Activated CD4-positive, alpha-beta memory T cell treated with anti-CD3 and anti-CD28 coated beads for 36 hours (primary cell): ENCODE data around the gene NUP98. TPM values are rescaled to one million over a fixed set of nuclear protein-coding genes. Genes with fewer than 3 reads are reported as not detected.

Experiments
- CTCF ChIA-PET: fragments of 350-600 bp; sonication (Branson Sonifier 250); formaldehyde crosslinking; loops from one replicate; lab custom pipeline; 2021; ENCODE audit warnings: antibody characterized with exemption, inconsistent platforms; lab: Charles Lee
- POLR2A ChIA-PET: fragments of 350-600 bp; sonication (Branson Sonifier 250); formaldehyde crosslinking; loops from one replicate; lab custom pipeline; 2021; ENCODE audit warnings: antibody characterized with exemption; lab: Charles Lee
- DNase-seq: peaks from one replicate; pipeline ENCODE4 v3.0.0-alpha.2; 2020
- H3K27ac Mint-ChIP-seq: one replicate; pipeline ENCODE4 v1.8.0; 2021; ENCODE audit warnings: mixed read lengths
- H3K27me3 Mint-ChIP-seq: one replicate; pipeline ENCODE4 v1.8.0; 2021; ENCODE audit warnings: mixed read lengths
- H3K36me3 Mint-ChIP-seq: one replicate; pipeline ENCODE4 v1.8.0; 2021; ENCODE audit warnings: mixed read lengths
- H3K4me1 Mint-ChIP-seq: one replicate; pipeline ENCODE4 v1.8.0; 2021; ENCODE audit warnings: low read depth, mixed read lengths
- H3K4me3 Mint-ChIP-seq: one replicate; pipeline ENCODE4 v1.8.0; 2021; ENCODE audit warnings: mild to moderate bottlenecking, mixed read lengths
- H3K9me3 Mint-ChIP-seq: one replicate; pipeline ENCODE4 v1.8.0; 2021; ENCODE audit warnings: mixed read lengths
- intact Hi-C: fragments of 100-400 bp; cut with micrococcal nuclease; formaldehyde crosslinking; loops from one replicate; pipeline ENCODE4 v1.15.1; 2023
- total RNA-seq, 2 experiments: library from RNA; stranded (reverse); gene quantifications; one replicate each; pipeline ENCODE4 v1.2.3, GENCODE V29; 2021

The NUP98 gene
- total RNA-seq, 2 experiments from 2014 or later: 90.6 to 104 TPM

DNA sequence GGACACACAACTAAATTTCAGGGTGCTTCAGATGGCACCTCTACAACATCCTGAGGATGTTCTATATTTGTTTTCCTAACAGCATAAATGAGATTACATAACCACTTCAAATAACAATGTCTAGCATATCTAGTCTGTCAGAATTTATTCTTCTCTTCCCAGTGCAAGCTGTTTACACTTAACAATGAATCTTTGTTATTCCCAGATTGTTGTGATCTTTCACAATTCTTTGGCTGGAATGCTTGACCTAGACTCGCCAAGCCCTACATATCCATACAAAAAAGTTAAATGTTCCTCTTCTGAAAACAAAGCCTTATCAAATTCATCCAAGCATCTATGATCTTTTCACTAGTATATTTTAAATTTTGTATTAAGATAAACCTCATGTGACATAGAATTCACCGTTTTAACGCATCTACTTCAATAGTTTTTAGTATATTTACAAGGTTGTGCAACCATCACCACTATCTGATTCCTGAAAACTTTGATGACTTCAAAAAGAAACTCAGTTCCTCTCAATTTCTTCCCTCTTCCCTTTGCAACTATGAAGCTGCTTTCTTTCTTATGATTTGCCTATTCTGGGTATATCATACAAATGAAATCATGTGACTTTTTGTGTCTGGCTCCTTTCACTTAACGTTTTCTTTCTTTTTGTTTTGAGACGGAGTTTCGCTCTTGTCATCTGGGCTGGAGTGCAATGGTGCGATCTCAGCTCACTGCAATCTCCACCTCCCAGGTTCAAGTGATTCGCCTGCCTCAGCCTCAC lies 64.5 kb downstream of the NUP98 start:
- Mint-ChIP-seq H3K27me3 (no peaks in the 10 kb centered on the region), H3K4me3 (no peak overlapping the region), H3K9me3 (no peaks in the 10 kb centered on the region), H3K36me3 (peaks cover 45% of the 10 kb centered on the region), H3K27ac (no peak overlapping the region), H3K4me1 (peaks cover 2% of the 10 kb centered on the region)
- POLR2A ChIA-PET: no interaction called here
- CTCF ChIA-PET: interaction anchor here (1.8 kb wide), 1 partner anchor 76 kb away, joined by 6 read pairs; the partner anchor contains the start of gene PGAP2
- intact Hi-C loops: no loop called here
- DNase-seq: no peak

DNA sequence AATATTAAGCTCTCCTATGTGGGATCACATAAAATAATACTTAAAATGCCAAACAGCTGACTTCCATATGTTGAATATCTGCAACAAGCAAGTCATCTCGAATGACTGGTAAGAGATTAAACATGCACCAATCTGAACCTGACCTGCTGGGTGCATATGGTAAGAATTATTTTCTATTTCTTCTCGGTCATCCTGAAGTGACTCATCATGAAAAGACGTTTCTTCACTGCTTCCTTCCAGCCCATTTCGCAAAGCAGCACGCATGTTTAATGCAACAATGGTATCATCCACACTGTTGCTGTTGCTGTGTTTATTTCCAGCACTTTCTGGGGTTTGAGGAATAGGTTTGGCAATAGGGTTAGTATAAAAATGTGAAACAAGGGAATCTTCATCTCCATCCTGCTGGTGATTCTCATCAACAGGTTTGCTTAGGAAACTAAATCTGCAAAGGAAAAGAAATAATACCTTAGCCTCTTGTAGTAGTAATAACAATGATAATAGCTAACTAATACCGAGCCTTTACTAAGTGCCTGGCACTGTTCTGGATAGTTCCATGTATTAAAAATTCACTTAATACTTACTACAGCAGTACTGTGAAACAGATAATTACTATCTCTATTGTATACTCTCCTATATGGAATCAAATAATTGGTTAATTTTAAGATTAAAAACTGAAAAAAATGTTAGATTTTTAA lies 74.2 kb downstream of the NUP98 start:
- H3K27ac Mint-ChIP-seq: no peak overlapping the region
- no peak for DNase-seq
- CTCF ChIA-PET: no interaction called here
- H3K4me3 Mint-ChIP-seq: no peak overlapping the region
- no peaks in the 10 kb centered on the region for H3K9me3 Mint-ChIP-seq
- H3K27me3 Mint-ChIP-seq: no peaks in the 10 kb centered on the region
- POLR2A ChIA-PET: no interaction called here
- H3K36me3 Mint-ChIP-seq: peaks cover 54% of the 10 kb centered on the region
- intact Hi-C loops: no loop called here
- H3K4me1 Mint-ChIP-seq: no peaks in the 10 kb centered on the region

DNA sequence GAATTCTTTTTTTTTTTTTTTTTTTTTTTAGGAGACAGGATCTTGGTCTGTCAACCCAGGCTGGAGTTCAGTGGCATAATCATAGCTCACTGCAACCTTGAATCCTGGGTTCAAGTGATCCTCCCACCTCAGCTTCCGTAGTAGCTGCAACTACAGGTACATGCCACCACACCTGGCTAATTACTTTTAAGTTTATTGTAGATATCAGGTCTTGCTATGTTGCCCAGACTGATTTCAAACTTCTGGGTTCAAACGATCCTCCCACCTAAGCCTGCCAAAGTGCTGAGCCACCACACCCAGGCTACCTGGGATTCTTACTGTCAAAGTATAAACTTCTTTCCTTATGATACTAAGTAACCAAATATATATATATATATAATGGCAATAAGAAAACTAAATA lies 75.3 kb downstream of the NUP98 start:
- ChIA-PET POLR2A (no interaction called here), CTCF (no interaction called here)
- H3K4me1 Mint-ChIP-seq: no peaks in the 10 kb centered on the region
- H3K4me3 Mint-ChIP-seq: no peak overlapping the region
- intact Hi-C loops: no loop called here
- H3K9me3 Mint-ChIP-seq: no peaks in the 10 kb centered on the region
- no peak overlapping the region for H3K27ac Mint-ChIP-seq
- no peaks in the 10 kb centered on the region for H3K27me3 Mint-ChIP-seq
- H3K36me3 Mint-ChIP-seq: peaks cover 56% of the 10 kb centered on the region
- DNase-seq: no peak

DNA sequence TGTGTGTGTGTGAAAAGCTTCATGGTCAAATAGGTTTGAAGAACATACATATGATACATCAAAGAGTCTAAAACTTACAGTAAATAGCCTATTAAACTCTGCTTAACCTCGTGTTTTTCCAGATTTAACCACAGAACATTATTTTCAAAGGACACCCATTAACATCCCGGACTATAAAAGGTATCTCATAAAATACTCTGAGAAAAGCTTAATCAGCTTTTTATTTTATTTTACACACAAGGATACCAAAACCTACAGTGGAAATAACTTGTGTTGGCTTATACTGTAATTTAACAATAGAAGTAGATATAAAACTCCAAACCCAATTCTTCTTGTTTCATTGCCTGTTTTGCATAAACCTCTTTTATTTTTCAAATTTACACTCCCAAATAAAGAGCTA lies 76.4 kb downstream of the NUP98 start:
- ChIA-PET POLR2A (interaction anchor here (1.0 kb wide), 1 partner anchor 77 kb away, joined by 3 read pairs; the partner anchor contains the start of gene NUP98), CTCF (interaction anchor here (1.8 kb wide), 1 partner anchor 88 kb away, joined by 8 read pairs; the partner anchor contains the start of gene PGAP2)
- no peaks in the 10 kb centered on the region for H3K4me1 Mint-ChIP-seq
- no peaks in the 10 kb centered on the region for H3K27me3 Mint-ChIP-seq
- DNase-seq: no peak
- H3K36me3 Mint-ChIP-seq: peaks cover 51% of the 10 kb centered on the region
- H3K9me3 Mint-ChIP-seq: no peaks in the 10 kb centered on the region
- intact Hi-C loops: no loop called here
- H3K27ac Mint-ChIP-seq: no peak overlapping the region
- no peak overlapping the region for H3K4me3 Mint-ChIP-seq

DNA sequence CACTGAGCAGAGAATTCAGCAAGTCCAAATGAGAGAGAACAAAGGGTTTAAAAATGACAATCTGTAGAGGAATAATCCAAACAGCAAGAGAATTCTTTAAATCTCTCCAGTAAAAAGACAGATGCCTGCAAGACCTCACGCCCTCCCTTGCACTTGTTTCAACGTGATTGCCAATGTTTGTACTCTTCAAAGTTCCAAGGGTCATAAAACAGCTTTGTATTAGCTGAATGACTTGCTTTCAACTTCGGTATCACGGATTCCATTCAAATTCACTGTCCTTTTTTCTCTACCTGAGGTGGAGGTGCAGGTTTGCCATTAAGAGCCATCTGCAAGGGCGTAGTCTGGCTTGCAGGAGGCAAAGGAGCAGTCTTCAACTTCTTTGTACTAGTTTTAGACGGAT lies 85.1 kb downstream of the NUP98 start:
- H3K27me3 Mint-ChIP-seq: no peaks in the 10 kb centered on the region
- intact Hi-C loops: no loop called here
- H3K27ac Mint-ChIP-seq: no peak overlapping the region
- ChIA-PET CTCF (no interaction called here), POLR2A (no interaction called here)
- no peak for DNase-seq
- H3K4me1 Mint-ChIP-seq: no peaks in the 10 kb centered on the region
- H3K36me3 Mint-ChIP-seq: peaks cover 45% of the 10 kb centered on the region
- no peaks in the 10 kb centered on the region for H3K9me3 Mint-ChIP-seq
- H3K4me3 Mint-ChIP-seq: no peak overlapping the region

DNA sequence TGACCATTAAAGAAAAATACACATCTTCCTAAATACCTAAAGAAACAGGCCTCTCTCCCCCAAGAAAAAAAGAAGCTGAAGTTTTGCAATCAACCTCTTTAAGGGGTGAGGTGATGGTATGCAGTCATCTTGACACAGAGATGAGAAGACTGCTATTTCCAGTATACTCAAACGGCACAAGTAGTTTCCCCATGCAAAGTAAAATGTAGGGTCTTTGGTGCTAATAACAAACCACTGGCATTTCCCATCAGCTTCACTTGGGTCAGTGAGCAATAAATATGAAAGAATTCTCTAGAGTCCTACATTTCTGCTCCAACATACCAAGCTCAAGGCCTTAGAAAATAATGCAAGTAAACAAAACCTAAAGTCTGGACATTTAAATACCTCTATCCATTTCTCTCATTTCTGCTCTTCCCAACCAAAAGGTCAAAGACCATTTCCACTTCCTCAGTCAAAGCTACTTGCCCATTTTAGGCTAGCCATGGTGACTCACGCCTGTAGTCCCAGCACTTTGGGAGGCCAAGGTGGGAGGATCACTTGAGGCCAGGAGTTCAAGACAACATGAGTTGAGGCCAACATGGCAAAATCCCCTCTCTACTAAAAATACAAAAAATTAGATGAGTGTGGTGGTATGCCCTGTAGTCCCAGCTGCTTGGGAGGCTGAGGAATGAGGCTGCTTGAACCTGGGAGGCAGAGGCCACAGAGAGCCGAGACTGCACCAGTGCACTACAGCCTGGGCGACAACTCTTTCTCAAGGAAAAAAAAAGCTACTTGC lies 86.7 kb downstream of the NUP98 start:
- H3K4me3 Mint-ChIP-seq: no peak overlapping the region
- peaks cover 47% of the 10 kb centered on the region for H3K36me3 Mint-ChIP-seq
- no peak for DNase-seq
- intact Hi-C loops: no loop called here
- no peaks in the 10 kb centered on the region for H3K27me3 Mint-ChIP-seq
- H3K4me1 Mint-ChIP-seq: no peaks in the 10 kb centered on the region
- POLR2A ChIA-PET: no interaction called here
- CTCF ChIA-PET: interaction anchor here (1.2 to 3.2 kb wide), 2 partner anchors 86 to 98 kb away, joined by 3 to 9 read pairs; partner anchors contain the start of gene PGAP2
- no peak overlapping the region for H3K27ac Mint-ChIP-seq
- H3K9me3 Mint-ChIP-seq: no peaks in the 10 kb centered on the region

DNA sequence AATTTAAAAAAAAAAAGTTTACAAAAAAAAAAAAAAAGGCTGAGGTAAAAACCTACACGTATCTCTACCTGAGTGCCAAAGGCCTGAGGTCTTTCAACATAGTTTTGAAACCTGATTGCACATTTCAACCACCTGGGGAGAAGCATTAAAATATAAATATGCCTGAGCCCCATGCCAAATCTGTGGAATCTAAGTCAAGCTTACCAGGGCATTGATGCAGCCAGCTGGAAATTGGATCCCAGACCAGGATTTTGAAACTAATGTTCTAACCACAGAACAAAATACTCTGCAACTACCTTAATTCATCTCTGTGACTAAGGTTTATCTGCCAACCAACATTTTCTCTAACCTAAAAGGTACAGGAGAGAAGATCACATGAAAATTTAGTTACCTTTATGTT lies 87.4 kb downstream of the NUP98 start:
- Mint-ChIP-seq H3K9me3 (no peaks in the 10 kb centered on the region), H3K27me3 (no peaks in the 10 kb centered on the region), H3K4me1 (no peaks in the 10 kb centered on the region), H3K4me3 (no peak overlapping the region), H3K27ac (no peak overlapping the region), H3K36me3 (peaks cover 52% of the 10 kb centered on the region)
- intact Hi-C loops: no loop called here
- POLR2A ChIA-PET: no interaction called here
- CTCF ChIA-PET: interaction anchor here (3.2 kb wide), 1 partner anchor 98 kb away, joined by 9 read pairs; the partner anchor contains the start of gene PGAP2
- no peak for DNase-seq

DNA sequence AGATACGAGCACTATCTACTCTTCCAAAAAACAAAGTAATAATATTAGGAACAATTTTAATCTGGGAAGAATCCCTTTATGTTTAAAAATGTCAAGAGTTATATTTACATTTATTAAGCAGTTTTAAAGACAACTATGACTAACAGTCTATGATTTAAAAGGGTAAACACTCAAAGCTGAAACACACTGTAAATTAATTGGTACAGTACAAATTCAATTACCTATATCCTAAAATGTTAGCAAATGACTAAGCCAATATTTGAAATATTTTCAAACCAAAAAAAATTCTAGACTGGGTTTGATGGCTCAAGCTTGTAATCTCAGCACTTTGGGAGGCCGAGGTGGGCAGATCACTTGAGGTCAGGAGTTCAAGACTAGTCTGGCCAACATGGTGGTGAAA lies 90.2 kb downstream of the NUP98 start:
- Mint-ChIP-seq H3K9me3 (no peaks in the 10 kb centered on the region), H3K36me3 (peaks cover 52% of the 10 kb centered on the region), H3K27ac (no peak overlapping the region), H3K4me3 (no peak overlapping the region), H3K4me1 (no peaks in the 10 kb centered on the region), H3K27me3 (no peaks in the 10 kb centered on the region)
- ChIA-PET CTCF (no interaction called here), POLR2A (no interaction called here)
- intact Hi-C loops: no loop called here
- no peak for DNase-seq

DNA sequence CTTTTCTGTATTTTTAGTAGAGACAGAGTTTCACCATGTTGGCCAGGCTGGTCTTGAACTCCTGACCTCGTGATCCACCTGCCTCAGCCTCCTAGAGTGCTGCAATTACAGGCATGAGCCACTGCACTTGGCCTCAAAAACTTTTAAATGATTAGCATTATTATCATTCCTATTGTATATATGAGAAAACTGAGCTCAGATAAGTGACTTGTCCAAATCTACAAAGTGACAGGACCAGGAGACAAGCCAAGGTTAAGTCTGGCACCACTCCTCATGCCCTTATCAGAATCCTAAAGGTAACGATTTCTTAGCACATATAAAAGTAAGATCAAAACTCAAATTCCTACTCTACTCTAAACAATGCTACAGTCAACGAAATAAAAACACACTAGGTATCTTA lies 94.0 kb downstream of the NUP98 start:
- H3K4me3 Mint-ChIP-seq: no peak overlapping the region
- DNase-seq: no peak
- no peaks in the 10 kb centered on the region for H3K9me3 Mint-ChIP-seq
- H3K4me1 Mint-ChIP-seq: no peaks in the 10 kb centered on the region
- H3K27me3 Mint-ChIP-seq: no peaks in the 10 kb centered on the region
- ChIA-PET CTCF (no interaction called here), POLR2A (no interaction called here)
- no peak overlapping the region for H3K27ac Mint-ChIP-seq
- H3K36me3 Mint-ChIP-seq: peaks cover 59% of the 10 kb centered on the region
- intact Hi-C loops: no loop called here

DNA sequence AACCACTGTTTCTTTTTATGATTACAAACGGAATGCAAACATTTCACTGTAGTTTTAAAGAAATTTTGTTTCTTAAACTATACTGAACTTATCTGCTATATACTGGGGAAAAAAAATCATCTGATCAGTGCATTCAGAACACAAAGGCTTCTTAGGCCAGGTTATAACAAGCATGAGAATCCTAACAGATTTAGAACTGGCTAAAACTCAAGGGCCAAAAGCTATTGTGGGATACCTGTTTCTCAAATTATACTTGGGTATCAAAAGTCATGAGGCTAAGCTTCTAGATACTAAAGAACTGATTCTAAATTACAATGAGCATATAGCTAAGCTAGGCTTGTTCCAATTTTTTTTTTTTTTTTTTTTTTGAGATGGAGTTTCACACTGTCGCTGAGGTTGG lies 96.4 kb downstream of the NUP98 start:
- Mint-ChIP-seq H3K9me3 (no peaks in the 10 kb centered on the region), H3K27me3 (no peaks in the 10 kb centered on the region), H3K27ac (no peak overlapping the region), H3K36me3 (peaks cover 48% of the 10 kb centered on the region), H3K4me3 (no peak overlapping the region), H3K4me1 (no peaks in the 10 kb centered on the region)
- intact Hi-C loops: no loop called here
- CTCF ChIA-PET: interaction anchor here (0.7 to 1.0 kb wide), 2 partner anchors 17 to 108 kb away, joined by 3 read pairs; no protein-coding TSS in a partner anchor
- DNase-seq: no peak
- POLR2A ChIA-PET: no interaction called here

DNA sequence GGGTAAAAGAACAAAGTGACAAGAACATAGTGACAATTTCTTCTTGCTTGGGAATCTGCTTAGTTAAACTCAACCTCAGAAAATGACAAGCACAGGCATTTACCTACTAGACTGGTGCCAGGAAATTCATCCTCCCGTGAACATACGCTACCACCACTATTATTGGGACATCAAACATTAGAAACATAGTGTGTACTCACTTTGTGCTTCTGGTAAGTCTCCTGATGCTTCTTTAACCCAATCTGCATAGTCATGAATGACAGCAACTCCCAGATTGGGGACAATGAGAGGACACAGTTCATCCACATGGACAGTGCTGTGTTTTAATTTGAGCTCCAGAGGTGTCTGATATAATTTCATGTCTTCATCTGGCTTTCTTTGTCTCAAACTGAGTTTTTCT lies 96.9 kb downstream of the NUP98 start:
- no peaks in the 10 kb centered on the region for H3K9me3 Mint-ChIP-seq
- ChIA-PET CTCF (no interaction called here), POLR2A (no interaction called here)
- no peaks in the 10 kb centered on the region for H3K27me3 Mint-ChIP-seq
- intact Hi-C loops: no loop called here
- no peak for DNase-seq
- H3K4me3 Mint-ChIP-seq: no peak overlapping the region
- peaks cover 50% of the 10 kb centered on the region for H3K36me3 Mint-ChIP-seq
- no peaks in the 10 kb centered on the region for H3K4me1 Mint-ChIP-seq
- H3K27ac Mint-ChIP-seq: no peak overlapping the region

DNA sequence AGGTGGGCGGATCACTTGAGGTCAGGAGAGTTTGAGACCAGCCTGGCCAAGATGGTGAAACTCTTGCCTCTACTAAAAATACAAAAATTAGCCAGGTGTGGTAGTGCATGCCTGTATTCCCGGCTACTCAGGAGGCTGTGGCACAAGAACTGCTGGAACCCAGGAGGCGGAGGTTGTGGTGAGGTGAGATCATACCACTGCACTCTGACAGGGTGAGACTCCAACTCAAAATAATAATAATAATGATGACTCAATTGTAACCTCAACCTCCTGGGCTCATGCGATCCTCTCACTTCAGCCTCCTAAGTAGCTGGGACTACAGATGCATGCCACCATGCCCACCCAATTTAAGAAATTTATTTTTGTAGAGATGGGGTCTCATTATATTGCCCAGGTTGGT lies 110.6 kb downstream of the NUP98 start:
- H3K27ac Mint-ChIP-seq: no peak overlapping the region
- peaks cover 50% of the 10 kb centered on the region for H3K36me3 Mint-ChIP-seq
- H3K9me3 Mint-ChIP-seq: no peaks in the 10 kb centered on the region
- intact Hi-C loops: no loop called here
- DNase-seq: no peak
- ChIA-PET POLR2A (no interaction called here), CTCF (interaction anchor here (1.5 kb wide), 1 partner anchor 386 kb away, joined by 3 read pairs; no protein-coding TSS in a partner anchor)
- no peaks in the 10 kb centered on the region for H3K27me3 Mint-ChIP-seq
- no peak overlapping the region for H3K4me3 Mint-ChIP-seq
- H3K4me1 Mint-ChIP-seq: peaks cover 7% of the 10 kb centered on the region
